Activated CD8-positive, alpha-beta T cell treated with anti-CD3 and anti-CD28 coated beads for 36 hours (primary cell): Measurements from ENCODE around the gene FXR2. TPM values are rescaled to one million over a fixed set of nuclear protein-coding genes. Genes with fewer than 3 reads are reported as not detected.

Experiments used
- ATAC-seq: fragments of 200-7000 bp; cut with Tn5 transposase; one replicate; pipeline ENCODE4 v1.10.0; 2021; ENCODE audit warnings: mild to moderate bottlenecking, moderate library complexity
- CTCF ChIA-PET: fragments of 350-600 bp; sonication (Branson Sonifier 250); formaldehyde crosslinking; loops from one replicate; lab custom pipeline; 2021; ENCODE audit warnings: antibody characterized with exemption; lab: Charles Lee
- POLR2A ChIA-PET: fragments of 350-600 bp; sonication (Branson Sonifier 250); formaldehyde crosslinking; loops from one replicate; lab custom pipeline; 2021; ENCODE audit warnings: antibody characterized with exemption; lab: Charles Lee
- DNase-seq: peaks from one replicate; pipeline ENCODE4 v3.0.0-alpha.2; 2020
- H3K27ac Mint-ChIP-seq: one replicate; pipeline ENCODE4 v1.8.0; 2021; ENCODE audit warnings: mild to moderate bottlenecking, mixed read lengths
- H3K27me3 Mint-ChIP-seq: one replicate; pipeline ENCODE4 v1.8.0; 2021; ENCODE audit warnings: mixed read lengths
- H3K36me3 Mint-ChIP-seq: one replicate; pipeline ENCODE4 v1.8.0; 2021; ENCODE audit warnings: low read depth, mixed read lengths
- H3K4me1 Mint-ChIP-seq: one replicate; pipeline ENCODE4 v1.8.0; 2021; ENCODE audit warnings: low read depth, mixed read lengths
- H3K4me3 Mint-ChIP-seq: one replicate; pipeline ENCODE4 v1.8.0; 2021; ENCODE audit warnings: mild to moderate bottlenecking, moderate library complexity, mixed read lengths
- H3K9me3 Mint-ChIP-seq: one replicate; pipeline ENCODE4 v1.8.0; 2021; ENCODE audit warnings: mixed read lengths
- CTCF ChIP-seq: fragments of 200-600 bp; IDR thresholded peaks from one replicate; pipeline ENCODE4 v1.8.0; 2022; ENCODE audit warnings: antibody characterized with exemption, mild to moderate bottlenecking
- intact Hi-C: fragments of 100-400 bp; cut with micrococcal nuclease; formaldehyde crosslinking; loops from one replicate; pipeline ENCODE4 v1.10.0; 2022
- total RNA-seq, 2 experiments: library from RNA; stranded (reverse); gene quantifications; one replicate each; pipeline ENCODE4 v1.2.3, GENCODE V29; 2021

FXR2 gene
- total RNA-seq, 2 experiments from 2014 or later: 28.6 to 33.1 TPM

DNA sequence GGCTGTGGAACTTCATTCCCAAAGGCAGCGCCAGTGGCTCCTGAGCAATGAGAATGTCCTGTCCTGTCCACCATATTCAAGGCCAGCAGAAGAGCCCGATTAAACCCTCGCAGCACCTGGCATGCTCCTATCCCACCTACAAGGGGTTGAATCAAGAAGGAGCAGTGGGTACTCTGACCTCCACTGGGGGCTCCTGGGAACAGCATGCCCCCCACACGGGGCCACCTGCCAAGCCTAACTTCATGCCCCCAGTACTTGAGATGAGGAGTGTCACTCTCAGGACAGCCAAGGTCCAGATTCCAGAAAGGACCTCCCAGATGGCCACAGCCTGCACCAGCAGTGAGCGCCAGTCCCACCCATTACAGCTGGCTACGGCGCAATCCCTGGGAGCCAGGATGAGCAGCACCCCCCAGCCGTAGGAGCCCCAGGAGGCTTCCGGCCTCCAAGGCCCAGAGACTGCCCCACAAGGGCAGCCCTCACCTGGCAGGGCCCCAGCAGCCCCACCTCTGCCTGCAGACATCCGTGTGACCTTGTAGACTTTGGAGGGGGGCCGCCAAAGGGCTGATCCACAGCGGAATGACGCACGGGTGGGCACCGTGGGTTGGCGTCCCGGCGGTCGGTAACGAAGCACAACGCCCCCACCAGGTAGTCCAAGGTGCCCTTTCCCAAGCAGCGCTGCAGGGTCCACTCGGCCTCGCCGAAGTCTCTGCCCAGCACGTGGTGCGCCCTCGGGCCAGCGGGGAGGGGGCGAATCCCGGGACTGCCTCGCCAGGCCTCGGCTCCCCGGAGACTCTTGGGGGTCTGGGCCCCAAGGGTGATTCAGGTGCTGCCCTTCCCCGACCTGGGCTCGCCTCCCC, 32.1 kb downstream of the FXR2 start:
- H3K9me3 Mint-ChIP-seq: no peaks in the 10 kb centered on the region
- intact Hi-C loops: loop anchor here (5.0 kb wide), 1 partner anchor 105 kb away; the partner anchor contains the start of genes TP53 and WRAP53
- no peaks in the 10 kb centered on the region for H3K27me3 Mint-ChIP-seq
- peak overlapping the region; percentile 99 for H3K27ac Mint-ChIP-seq
- CTCF ChIA-PET: interaction anchor here (0.8 to 3.8 kb wide), 3 partner anchors 22 to 147 kb away, joined by 3 to 43 read pairs (median 18); partner anchors contain the start of genes SENP3, TMEM102, TP53 and WRAP53
- no peak for DNase-seq
- peaks cover 64% of the 10 kb centered on the region for H3K4me1 Mint-ChIP-seq
- no peak for TF ChIP-seq CTCF
- peaks cover 63% of the 10 kb centered on the region for H3K36me3 Mint-ChIP-seq
- no peak for ATAC-seq
- peak overlapping the region; percentile 94 for H3K4me3 Mint-ChIP-seq
- POLR2A ChIA-PET: interaction anchor here (0.8 to 12.5 kb wide), 11 partner anchors 8 to 344 kb away, joined by 3 to 195 read pairs (median 3); partner anchors contain the start of genes CD68, POLR2A and TP53

DNA sequence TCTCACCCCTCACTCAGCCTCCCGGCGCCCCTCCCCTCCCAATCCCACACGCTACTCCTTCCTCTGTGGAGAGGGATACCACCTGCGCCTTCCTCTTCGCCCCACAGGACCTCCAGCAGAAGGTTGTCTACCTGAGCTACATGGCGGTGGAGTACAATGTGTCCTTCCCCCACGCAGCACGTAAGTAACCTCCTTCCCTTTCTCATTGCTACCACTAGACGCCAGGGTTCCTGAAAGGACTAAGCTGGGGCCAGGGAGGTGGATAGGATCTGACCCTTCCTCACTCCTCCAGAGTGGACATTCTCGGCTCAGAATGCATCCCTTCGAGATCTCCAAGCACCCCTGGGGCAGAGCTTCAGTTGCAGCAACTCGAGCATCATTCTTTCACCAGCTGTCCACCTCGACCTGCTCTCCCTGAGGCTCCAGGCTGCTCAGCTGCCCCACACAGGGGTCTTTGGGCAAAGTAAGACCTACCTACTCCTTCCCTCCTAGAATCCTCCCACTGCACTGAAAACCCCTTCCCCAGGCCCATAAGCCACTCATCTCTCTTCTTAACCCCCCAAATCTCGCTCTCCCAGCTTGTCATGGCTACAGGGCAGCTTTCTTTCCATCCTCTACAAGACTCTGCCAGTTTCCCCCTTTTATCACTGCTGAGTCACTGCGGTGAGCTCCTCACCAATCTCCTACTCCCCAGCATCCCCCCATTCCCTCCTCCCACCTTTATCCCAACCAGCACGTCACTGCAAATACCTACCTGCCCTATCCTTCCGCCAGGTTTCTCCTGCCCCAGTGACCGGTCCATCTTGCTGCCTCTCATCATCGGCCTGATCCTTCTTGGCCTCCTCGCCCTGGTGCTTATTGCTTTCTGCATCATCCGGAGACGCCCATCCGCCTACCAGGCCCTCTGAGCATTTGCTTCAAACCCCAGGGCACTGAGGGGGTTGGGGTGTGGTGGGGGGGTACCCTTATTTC, 33.8 kb downstream of the FXR2 start:
- DNase-seq (no peak), ATAC-seq (no peak)
- peak overlapping the region; percentile 100 for H3K27ac Mint-ChIP-seq
- intact Hi-C loops: loop anchor here (5.0 kb wide), 1 partner anchor 106 kb away; the partner anchor contains the start of genes TP53 and WRAP53
- no peak for TF ChIP-seq CTCF
- peaks cover 75% of the 10 kb centered on the region for H3K4me1 Mint-ChIP-seq
- H3K4me3 Mint-ChIP-seq: peak overlapping the region; percentile 2
- CTCF ChIA-PET: interaction anchor here (0.9 to 1.7 kb wide), 4 partner anchors 9 to 107 kb away, joined by 3 to 8 read pairs (median 8); partner anchors contain the start of genes SOX15 and TP53
- H3K36me3 Mint-ChIP-seq: peaks cover 72% of the 10 kb centered on the region
- POLR2A ChIA-PET: interaction anchor here (0.5 to 12.5 kb wide), 15 partner anchors 4 to 273 kb away, joined by 3 to 195 read pairs (median 5); partner anchors contain the start of genes CD68, MPDU1, POLR2A and SENP3
- no peaks in the 10 kb centered on the region for H3K27me3 Mint-ChIP-seq
- no peaks in the 10 kb centered on the region for H3K9me3 Mint-ChIP-seq

- Mint-ChIP-seq H3K27me3 (no peaks in the 10 kb centered on the region), H3K4me3 (peak overlapping the region; percentile 63), H3K27ac (peak overlapping the region; percentile 100), H3K4me1 (peaks cover 77% of the 10 kb centered on the region), H3K9me3 (no peaks in the 10 kb centered on the region), H3K36me3 (peaks cover 74% of the 10 kb centered on the region)
- TF ChIP-seq CTCF: no peak
- no peak for ATAC-seq
- ChIA-PET POLR2A (interaction anchor here (0.5 to 12.5 kb wide), 21 partner anchors 5 to 272 kb away, joined by 3 to 195 read pairs (median 4); partner anchors contain the start of genes CD68, GPS2, MPDU1 and POLR2A), CTCF (interaction anchor here (1.5 to 1.7 kb wide), 3 partner anchors 9 to 107 kb away, joined by 7 to 8 read pairs (median 8); partner anchors contain the start of gene TP53)
- intact Hi-C loops: loop anchor here (5.0 to 10.0 kb wide), 2 partner anchors 107 to 275 kb away; partner anchors contain the start of genes CYB5D1, NAA38, TMEM88 and TP53
- DNase-seq: peak; percentile 60
Observed at GRCh38 chr17:7579834-7580603, 34.7 kb downstream of the FXR2 start.
